OCI-M1 (cell line): ENCODE measurements around the gene BSN.

Experiments used
- DNase-seq: peaks from one replicate; lab custom pipeline; 2025; lab: John Stamatoyannopoulos, UW

The BSN gene, protein sequence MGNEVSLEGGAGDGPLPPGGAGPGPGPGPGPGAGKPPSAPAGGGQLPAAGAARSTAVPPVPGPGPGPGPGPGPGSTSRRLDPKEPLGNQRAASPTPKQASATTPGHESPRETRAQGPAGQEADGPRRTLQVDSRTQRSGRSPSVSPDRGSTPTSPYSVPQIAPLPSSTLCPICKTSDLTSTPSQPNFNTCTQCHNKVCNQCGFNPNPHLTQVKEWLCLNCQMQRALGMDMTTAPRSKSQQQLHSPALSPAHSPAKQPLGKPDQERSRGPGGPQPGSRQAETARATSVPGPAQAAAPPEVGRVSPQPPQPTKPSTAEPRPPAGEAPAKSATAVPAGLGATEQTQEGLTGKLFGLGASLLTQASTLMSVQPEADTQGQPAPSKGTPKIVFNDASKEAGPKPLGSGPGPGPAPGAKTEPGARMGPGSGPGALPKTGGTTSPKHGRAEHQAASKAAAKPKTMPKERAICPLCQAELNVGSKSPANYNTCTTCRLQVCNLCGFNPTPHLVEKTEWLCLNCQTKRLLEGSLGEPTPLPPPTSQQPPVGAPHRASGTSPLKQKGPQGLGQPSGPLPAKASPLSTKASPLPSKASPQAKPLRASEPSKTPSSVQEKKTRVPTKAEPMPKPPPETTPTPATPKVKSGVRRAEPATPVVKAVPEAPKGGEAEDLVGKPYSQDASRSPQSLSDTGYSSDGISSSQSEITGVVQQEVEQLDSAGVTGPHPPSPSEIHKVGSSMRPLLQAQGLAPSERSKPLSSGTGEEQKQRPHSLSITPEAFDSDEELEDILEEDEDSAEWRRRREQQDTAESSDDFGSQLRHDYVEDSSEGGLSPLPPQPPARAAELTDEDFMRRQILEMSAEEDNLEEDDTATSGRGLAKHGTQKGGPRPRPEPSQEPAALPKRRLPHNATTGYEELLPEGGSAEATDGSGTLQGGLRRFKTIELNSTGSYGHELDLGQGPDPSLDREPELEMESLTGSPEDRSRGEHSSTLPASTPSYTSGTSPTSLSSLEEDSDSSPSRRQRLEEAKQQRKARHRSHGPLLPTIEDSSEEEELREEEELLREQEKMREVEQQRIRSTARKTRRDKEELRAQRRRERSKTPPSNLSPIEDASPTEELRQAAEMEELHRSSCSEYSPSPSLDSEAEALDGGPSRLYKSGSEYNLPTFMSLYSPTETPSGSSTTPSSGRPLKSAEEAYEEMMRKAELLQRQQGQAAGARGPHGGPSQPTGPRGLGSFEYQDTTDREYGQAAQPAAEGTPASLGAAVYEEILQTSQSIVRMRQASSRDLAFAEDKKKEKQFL (N-terminal part only)

DNA sequence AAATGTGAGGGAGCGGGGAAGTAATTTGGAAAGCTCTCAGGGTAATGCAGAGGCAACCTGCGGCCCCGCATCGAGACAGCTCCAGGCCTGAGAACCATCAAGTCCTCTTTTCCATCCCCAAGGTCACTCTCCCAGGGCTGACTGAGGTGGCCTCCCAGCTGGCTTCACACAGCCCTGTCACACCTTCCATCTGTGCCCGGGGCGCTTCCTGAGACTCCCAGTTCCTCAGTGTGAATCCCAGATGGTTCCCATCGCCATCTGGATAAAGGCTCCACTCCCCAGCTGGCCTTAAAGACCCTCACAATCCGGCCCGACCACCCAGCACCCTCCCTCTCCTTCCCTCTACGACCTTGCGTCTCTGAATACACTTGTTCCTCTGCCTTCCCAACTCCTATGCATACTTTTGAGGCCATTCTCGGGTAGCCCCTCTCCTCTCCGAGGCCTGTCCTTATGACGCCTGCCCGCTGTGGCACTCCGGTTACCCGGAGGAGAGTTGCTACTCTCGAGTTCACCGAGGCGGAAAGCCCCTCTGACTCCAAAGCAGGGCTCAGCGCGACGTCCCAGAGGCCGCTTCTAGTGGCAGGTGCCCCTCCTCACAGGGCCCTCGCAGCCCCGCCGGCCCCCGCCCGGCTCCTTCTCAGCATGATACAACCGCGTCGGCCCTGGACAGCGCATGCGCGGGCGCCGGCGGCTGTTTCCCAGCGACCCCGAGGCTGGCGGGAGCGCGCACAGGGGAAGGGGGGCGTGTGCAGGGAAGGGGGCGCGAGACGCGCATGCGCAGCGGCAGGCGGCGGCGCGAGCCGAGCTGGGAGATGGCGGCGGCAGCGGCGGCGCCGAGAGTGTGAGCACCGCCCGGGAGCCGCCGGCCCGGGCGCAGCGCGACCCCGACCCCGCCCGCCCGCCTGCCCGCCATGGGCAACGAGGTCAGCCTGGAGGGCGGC lies at the start of gene BSN:
BSN (plus strand) TSS at position 786 of the 941 bp plus-strand sequence; CDS start at position 912, 126 bp downstream.
- peak; percentile 92 for DNase-seq

DNA sequence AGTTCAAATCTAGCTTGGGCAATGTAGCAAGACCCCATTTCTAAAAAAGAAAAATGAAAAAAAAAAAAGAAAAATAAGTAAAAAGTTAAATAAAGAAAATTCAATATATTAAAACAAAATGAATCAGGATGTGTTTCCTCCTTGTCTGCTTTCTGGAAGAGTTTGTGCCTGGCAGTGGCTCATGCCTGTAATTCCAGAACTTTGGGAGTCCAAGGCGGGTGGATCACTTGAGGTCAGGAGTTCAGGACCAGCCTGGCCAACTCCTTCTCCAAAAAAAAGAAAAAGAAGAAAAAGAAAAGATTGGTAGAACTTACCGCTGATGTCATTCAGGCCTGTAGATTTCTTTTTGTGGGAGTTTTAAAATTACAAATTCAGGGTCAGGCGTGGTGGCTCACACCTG lies 47.4 kb upstream of the BSN start:
- no peak for DNase-seq

DNA sequence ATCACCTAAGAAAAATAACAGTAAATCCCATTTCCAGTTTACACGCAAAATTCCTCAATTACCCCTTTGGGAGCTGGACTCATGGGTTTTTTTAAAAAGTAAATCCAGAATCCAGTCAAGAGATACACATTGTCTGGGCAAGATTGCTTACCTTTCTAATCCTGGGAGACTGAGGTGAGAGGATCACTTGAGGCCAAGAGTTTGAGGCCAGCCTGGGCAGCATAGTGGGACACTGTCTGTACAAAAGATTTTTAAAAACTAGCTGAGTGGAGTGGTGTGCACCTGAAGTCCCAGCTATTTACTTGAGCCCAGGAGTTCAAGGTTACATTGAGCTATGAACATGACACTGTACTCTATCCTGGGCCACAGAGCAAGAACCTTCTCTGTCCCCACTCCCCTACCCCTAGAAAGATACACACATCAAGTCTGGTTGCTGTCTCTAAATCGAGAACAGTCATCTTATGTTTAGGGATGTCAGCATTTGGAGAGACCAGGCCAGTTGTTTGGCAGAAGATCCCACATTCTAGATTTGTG lies 45.2 kb upstream of the BSN start:
- DNase-seq: no peak

DNA sequence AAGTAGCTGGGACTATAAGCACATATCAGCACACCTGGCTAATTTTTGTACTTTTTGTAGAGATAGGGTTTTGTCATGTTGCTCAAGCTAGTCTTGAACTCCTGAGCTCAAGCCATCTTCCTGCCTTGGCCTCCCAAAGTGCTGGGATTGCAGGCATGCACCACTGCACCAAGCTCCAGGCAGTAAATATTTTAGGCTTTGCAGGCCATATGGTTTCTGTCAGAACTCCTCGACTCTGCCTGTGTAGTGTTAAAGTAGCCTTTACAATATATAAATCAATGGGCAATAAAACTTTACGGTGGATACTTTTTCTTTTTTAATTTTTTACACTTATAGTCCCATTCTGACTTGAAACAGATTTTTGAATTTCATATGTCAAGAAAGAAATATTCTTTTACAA lies 42.6 kb upstream of the BSN start:
- DNase-seq: no peak

DNA sequence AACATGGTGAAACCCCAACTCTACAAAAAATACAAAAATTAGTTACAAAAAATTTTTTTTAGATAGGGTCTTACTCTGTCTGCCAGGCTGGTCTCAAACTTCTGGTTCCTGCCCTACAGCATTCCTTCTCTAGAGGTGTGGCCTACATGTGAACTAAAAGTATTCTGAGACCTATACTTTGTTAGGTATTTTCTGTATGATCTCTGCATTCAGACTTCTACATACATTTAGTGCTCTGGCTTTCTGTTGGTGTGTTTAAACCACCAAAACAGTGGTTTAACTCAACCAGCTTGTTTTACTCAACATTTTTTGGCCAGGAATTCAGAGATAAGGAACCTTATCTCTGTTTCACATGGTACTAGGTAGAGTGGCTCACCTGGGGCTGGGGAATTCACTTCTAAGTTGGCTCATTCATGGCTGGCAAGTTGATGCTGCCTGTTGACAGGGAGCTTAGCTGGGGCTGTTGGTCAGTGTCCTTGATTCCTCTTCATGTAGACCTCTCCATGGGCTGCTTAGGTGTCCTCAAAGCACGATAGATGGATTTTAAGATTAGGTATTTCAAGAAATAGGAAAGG lies 41.4 kb upstream of the BSN start:
- no peak for DNase-seq

DNA sequence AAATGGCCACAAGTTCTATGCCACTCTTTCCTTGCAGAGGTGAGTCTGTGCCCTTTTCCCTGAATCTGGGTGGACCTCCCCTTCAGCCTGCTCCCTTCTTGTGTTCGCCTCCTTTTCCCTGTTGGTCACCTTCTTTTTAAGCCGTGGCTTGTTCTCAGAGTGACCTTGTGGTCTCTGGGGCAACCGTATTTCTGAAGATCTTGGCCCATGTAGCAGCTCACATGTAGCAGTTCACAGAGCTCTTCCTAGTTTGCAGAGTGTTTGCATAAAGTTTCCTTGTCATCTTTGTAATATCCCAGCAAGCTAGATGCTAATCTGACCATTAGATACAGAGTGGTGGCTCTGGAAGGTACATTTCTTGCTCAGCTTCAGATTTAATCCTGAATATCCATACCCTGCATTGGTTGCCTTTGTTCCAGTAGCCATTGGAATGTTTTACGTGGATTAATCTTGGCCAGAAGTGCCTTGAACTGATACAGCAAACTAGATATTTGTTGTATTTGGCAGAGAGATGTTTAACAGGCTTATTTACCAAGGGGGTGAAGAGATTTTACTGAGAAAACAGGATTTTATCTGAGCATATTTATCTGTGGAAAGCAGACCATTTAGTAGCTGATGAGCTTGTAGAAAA lies 40.7 kb upstream of the BSN start:
- no peak for DNase-seq

DNA sequence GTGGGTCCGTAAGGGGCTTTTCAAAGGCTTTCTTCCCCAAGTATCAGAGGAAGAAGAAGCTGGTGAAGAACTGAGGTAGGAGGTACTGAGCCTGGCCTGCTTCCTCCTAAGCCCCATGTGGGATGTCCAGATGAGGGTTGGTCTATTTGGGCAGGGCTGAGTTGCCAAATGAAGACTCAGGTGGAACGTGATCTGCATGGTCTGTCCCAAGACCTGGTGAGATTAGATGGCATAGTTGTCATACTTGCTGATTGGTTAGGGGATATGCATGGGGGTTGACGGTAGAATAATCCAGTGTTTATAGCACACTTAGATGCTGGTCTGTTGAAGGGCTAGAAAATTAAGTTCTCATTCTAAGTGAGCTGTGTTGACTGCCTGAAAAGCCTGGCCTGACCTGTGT lies 36.3 kb upstream of the BSN start:
- no peak for DNase-seq

DNA sequence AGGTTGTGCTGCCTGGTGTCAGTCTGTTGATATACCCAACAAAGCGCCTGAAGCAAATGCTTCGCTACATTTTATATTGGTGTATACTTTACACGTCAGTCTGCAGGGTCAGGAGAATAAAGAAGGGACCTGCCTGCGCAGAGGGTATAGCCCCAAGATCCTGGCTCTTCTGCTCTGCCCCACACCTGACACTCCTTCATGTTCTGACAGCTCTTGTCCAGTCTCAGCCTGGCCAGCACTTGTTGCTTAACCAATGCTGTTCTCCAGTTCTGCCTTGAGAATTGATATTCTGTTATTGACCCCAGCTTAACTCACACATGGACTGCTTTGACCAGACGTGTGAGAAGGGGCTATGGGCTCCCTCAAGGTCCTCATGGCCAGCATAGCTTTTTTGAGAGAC lies 35.8 kb upstream of the BSN start:
- no peak for DNase-seq

DNA sequence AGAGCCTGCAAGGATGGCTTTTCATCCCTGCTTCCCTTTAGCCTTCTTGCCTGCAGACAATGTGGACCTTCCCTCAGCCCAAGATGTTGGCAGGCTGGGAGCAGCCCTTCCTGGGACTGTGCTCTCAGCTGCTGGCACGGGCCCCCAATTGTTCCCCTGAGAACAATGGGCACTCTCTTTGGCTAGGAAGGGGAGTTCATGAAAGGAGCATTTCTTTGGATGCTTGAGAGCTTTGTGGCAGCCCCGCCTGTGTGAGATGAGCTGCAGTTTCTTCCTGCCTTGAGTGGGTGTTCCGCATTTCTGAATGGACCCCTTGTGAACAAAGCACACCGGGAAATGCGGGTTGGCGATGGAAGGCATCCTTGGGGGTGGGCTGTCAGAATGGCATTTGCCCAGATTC lies 35.0 kb upstream of the BSN start:
- DNase-seq: no peak

DNA sequence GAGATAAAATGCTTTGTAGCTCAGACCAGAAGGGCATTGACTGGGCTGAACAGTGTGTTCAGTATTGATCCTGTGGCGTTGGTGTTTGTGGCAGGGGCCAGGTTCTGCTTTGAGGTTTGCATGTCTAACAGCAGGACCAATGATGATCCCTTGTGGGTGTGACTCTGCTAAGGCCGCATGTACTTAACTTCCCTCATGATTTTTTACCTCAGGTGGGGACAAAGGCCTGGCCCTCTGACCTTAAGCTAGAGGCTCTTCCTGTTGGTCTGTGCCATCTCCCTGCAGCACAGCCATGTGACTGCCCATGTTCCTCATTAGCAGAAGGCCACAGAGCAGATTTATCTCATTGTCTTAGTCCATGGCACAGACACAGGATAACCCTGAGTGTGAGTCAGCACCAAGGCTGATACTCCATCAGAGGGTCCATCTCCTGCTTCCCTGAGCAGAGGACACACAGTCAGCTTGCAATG lies 34.3 kb upstream of the BSN start:
- DNase-seq: peak; percentile 27

DNA sequence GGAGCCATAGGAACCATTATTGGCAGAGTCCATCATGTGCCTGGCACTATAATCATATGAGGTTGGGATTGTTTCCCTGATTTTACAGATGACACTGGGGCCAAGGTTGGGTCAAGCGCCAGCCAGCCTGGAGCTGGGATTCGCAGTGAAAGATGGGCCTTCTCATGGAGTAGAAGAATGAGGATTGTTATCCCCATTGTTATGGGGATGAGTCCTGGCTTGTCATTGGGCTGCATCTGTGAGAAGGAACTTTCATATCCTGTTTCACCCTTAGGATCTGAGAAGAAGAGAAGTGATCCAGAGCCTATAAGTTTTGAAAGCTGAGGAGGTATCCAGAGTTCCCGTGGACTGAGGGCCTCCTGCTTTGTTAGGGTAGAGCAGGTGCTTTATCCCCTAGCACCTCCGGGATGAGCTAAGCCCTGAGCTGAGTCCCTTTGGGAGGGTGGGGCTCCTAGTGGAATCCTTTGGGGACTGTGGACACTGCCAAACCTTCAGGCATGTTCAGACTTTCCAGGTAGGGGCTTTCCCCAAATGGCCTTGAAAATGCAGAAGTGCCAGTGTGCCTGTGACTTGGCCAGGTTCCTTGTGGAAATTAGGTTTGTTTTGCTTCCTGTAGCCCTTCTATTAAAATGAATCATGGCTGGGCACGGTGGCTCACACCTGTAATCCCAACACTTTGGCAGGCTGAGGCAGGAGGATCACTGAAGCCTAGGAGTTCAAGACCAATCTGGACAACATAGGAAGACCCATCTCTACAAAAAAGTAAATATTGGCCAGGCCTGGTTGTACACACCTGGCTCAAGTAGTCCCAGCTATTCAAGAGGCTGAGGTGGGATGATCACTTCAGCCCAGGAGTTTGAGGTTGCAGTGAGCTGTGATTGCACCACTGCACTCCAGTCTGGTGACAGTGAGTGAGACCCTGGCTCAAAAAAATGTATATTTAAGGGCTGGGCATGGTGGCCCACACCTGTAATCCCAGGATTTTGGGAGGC lies 30.2 kb upstream of the BSN start:
- no peak for DNase-seq

DNA sequence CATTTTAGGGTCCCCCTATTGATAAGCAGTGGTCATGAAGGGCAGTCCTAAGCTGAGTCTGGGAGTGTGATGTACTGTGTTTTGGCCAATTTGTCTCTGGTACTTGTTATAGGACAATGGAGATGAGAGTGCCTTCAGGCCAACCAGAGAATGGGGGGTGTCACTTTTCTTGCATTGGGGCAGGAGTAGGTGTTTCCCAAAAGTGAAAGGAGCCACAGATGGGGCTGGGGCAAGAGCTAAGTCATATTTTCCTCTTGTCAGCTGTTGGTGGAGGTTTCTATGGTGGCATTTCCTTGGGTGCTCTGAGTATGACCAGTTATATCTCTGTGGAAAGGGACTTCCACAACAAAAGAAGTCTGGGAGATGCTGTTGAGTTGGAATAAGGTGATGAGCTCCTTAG lies 24.7 kb upstream of the BSN start:
- DNase-seq: no peak

DNA sequence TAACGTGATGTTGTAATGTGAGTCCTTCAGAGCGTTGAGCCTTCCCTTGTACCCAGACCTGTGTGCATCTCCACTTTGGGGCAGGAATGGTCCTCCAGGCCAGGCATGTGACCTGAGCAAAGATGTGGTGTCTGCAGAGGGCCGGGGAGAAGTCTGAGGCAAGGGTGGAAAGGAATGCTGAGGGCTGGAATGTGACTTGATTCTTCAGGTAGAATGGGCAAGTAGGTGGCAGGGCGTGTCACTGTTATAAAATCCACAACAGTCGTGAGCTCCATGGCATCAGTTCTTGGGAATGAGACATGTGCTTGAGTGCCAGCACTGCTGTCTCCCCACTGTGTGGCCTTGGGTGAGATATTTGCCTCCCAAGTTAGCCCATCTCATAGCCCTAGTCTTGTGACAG lies 24.0 kb upstream of the BSN start:
- DNase-seq: no peak

DNA sequence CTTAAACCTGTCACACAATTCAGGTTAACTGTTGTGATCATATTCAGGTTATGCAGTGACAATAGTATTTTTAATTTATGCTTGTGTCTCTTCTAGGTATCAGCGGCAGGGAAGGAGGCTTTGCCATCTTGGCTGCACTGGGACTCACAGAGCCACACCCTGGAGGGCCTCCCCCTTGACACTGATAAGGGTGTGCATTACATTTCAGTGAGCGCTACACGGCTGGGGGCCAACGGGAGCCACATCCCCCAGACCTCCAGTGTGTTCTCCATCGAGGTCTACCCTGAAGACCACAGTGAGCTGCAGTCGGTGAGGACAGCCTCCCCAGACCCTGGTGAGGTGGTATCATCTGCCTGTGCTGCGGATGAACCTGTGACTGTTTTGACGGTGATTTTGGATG lies 23.6 kb upstream of the BSN start:
- no peak for DNase-seq

DNA sequence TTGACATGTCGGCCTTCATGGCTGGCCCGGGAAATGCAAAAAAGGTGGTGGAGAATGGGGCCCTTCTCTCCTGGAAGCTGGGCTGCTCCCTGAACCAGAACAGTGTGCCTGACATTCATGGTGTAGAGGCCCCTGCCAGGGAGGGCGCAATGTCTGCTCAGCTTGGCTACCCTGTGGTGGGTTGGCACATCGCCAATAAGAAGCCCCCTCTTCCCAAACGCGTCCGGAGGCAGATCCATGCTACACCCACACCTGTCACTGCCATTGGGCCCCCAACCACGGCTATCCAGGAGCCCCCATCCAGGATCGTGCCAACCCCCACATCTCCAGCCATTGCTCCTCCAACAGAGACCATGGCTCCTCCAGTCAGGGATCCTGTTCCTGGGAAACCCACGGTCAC lies 23.1 kb upstream of the BSN start:
- DNase-seq: no peak

DNA sequence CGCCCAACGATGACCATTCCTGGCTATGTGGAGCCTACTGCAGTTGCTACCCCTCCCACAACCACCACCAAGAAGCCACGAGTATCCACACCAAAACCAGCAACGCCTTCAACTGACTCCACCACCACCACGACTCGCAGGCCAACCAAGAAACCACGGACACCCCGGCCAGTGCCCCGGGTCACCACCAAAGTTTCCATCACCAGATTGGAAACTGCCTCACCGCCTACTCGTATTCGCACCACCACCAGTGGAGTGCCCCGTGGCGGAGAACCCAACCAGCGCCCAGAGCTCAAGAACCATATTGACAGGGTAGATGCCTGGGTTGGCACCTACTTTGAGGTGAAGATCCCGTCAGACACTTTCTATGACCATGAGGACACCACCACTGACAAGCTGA lies 22.6 kb upstream of the BSN start:
- no peak for DNase-seq

DNA sequence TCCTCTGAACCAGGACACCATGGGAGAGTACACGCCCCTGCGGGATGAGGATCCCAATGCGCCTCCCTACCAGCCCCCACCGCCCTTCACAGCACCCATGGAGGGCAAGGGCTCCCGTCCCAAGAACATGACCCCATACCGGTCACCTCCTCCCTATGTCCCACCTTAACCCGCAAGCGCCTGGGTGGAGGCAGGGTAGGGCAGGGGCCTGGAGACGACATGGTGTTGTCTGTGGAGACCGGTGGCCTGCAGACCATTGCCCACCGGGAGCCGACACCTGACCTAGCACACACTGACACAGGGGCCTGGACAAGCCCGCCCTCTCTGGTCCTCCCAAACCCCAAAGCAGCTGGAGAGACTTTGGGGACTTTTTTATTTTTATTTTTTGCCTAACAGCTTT lies 21.2 kb upstream of the BSN start:
- no peak for DNase-seq

DNA sequence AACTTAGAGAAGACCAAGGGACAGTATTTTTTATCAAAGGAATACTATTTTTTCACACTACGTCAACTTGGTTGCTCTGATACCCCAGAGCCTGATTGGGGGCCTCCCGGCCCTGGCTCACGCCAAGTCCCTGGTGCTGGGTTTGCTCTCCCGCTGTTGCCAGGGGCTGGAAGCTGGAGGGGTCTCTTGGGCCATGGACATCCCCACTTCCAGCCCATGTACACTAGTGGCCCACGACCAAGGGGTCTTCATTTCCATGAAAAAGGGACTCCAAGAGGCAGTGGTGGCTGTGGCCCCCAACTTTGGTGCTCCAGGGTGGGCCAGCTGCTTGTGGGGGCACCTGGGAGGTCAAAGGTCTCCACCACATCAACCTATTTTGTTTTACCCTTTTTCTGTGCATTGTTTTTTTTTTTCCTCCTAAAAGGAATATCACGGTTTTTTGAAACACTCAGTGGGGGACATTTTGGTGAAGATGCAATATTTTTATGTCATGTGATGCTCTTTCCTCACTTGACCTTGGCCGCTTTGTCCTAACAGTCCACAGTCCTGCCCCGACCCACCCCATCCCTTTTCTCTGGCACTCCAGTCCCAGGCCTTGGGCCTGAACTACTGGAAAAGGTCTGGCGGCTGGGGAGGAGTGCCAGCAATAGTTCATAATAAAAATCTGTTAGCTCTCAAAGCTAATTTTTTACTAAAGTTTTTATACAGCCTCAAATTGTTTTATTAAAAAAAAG lies 20.3 kb upstream of the BSN start:
- no peak for DNase-seq
